H9 (cell line): ENCODE measurements around the gene MPZL3. TPM values are rescaled to one million over a fixed set of nuclear protein-coding genes. Genes with fewer than 3 reads are reported as not detected.

ENCODE experiments used
- DNase-seq: peaks from one replicate; pipeline ENCODE4 v3.0.0-alpha.2; 2017
- H2AFZ ChIP-seq: one replicate; pipeline ENCODE4 v1.6.1; 2013; ENCODE audit warnings: mild to moderate bottlenecking, low read length, control low read depth, moderate library complexity
- H2AK5ac ChIP-seq: 2 replicates; pipeline ENCODE4 v1.6.1; 2013; ENCODE audit warnings: low read length, control low read depth, mixed read lengths; ENCODE audit not compliant: insufficient read length
- H2BK120ac ChIP-seq: one replicate; pipeline ENCODE4 v1.6.1; 2013; ENCODE audit warnings: low read depth, mild to moderate bottlenecking, low read length, control low read depth, inconsistent platforms; ENCODE audit not compliant: poor library complexity, severe bottlenecking
- H2BK12ac ChIP-seq: 2 replicates; pipeline ENCODE4 v1.6.1; 2013; ENCODE audit warnings: low read length, control low read depth, mixed read lengths, low read depth; ENCODE audit not compliant: insufficient read length
- H2BK15ac ChIP-seq: 2 replicates; pipeline ENCODE4 v1.6.1; 2013; ENCODE audit warnings: low read depth, low read length, control low read depth
- H2BK20ac ChIP-seq: one replicate; pipeline ENCODE4 v1.6.1; 2013; ENCODE audit warnings: low read depth, mild to moderate bottlenecking, low read length, control low read depth, inconsistent platforms; ENCODE audit not compliant: poor library complexity, severe bottlenecking
- H2BK5ac ChIP-seq: 2 replicates; pipeline ENCODE4 v1.6.1; 2013; ENCODE audit warnings: low read length, control low read depth, mixed read lengths; ENCODE audit not compliant: insufficient read length
- H3K14ac ChIP-seq: 2 replicates; pipeline ENCODE4 v1.6.1; 2013; ENCODE audit warnings: low read length, control low read depth; ENCODE audit not compliant: insufficient read depth
- H3K18ac ChIP-seq: 2 replicates; pipeline ENCODE4 v1.6.1; 2013; ENCODE audit warnings: low read depth, mild to moderate bottlenecking, mixed read lengths, low read length, control low read depth; ENCODE audit not compliant: insufficient read length
- H3K23ac ChIP-seq: 2 replicates; pipeline ENCODE4 v1.6.1; 2013; ENCODE audit warnings: low read length, control low read depth, mixed read lengths, low read depth; ENCODE audit not compliant: insufficient read length
- H3K23me2 ChIP-seq: 2 replicates; pipeline ENCODE4 v1.6.1; 2013; ENCODE audit warnings: low read depth, mild to moderate bottlenecking, mixed read lengths, low read length, control low read depth; ENCODE audit not compliant: insufficient read length, poor library complexity, severe bottlenecking
- H3K27ac ChIP-seq: 2 replicates; pipeline ENCODE4 v1.5.1; 2013; ENCODE audit warnings: low read length, control low read depth, mixed read lengths, low read depth; ENCODE audit not compliant: insufficient read length
- H3K27me3 ChIP-seq: 2 replicates; pipeline ENCODE4 v1.6.1; 2013; ENCODE audit warnings: low read length, control low read depth, inconsistent platforms; ENCODE audit not compliant: insufficient read depth
- H3K4ac ChIP-seq: 2 replicates; pipeline ENCODE4 v1.6.1; 2013; ENCODE audit warnings: low read depth, mild to moderate bottlenecking, control low read depth, inconsistent platforms, low read length, moderate library complexity
- H3K4me1 ChIP-seq: 2 replicates; pipeline ENCODE4 v1.6.1; 2013; ENCODE audit warnings: low read length, control low read depth, inconsistent platforms; ENCODE audit not compliant: insufficient read depth
- H3K4me2 ChIP-seq: 2 replicates; pipeline ENCODE4 v1.6.1; 2013; ENCODE audit warnings: low read length, control low read depth, mixed read lengths; ENCODE audit not compliant: insufficient read length, insufficient read depth
- H3K56ac ChIP-seq: 2 replicates; pipeline ENCODE4 v1.6.1; 2013; ENCODE audit warnings: low read depth, mild to moderate bottlenecking, mixed read lengths, low read length, control low read depth; ENCODE audit not compliant: insufficient read length
- H3K79me1 ChIP-seq: 2 replicates; pipeline ENCODE4 v1.6.1; 2013; ENCODE audit warnings: low read depth, mild to moderate bottlenecking, moderate library complexity, low read length, control low read depth, inconsistent platforms; ENCODE audit not compliant: insufficient read depth, poor library complexity, severe bottlenecking
- H3K79me2 ChIP-seq: 2 replicates; pipeline ENCODE4 v1.6.1; 2013; ENCODE audit warnings: low read length, control low read depth, inconsistent platforms; ENCODE audit not compliant: insufficient read depth
- H3K9ac ChIP-seq: 2 replicates; pipeline ENCODE4 v1.6.1; 2013; ENCODE audit warnings: low read length, control low read depth, mixed read lengths; ENCODE audit not compliant: insufficient read length; ENCODE audit errors: extremely low read depth
- H3K9me3 ChIP-seq: one replicate; pipeline ENCODE4 v1.6.1; 2013; ENCODE audit warnings: low read depth, low read length, inconsistent platforms; ENCODE audit not compliant: control insufficient read depth
- H3T11ph ChIP-seq: one replicate; pipeline ENCODE4 v1.6.1; 2013; ENCODE audit warnings: mild to moderate bottlenecking, low read length, control low read depth, inconsistent platforms
- H4K20me1 ChIP-seq: one replicate; pipeline ENCODE4 v1.6.1; 2013; ENCODE audit not compliant: control insufficient read depth, insufficient read length, insufficient read depth
- H4K5ac ChIP-seq: 2 replicates; pipeline ENCODE4 v1.6.1; 2013; ENCODE audit warnings: low read depth, mild to moderate bottlenecking, mixed read lengths, low read length, control low read depth; ENCODE audit not compliant: insufficient read length
- H4K8ac ChIP-seq: replicated peaks from 2 replicates; pipeline ENCODE4 v1.6.1; 2013; ENCODE audit warnings: low read length, control low read depth, mixed read lengths, low read depth; ENCODE audit not compliant: insufficient read length
- H4K91ac ChIP-seq: 2 replicates; pipeline ENCODE4 v1.6.1; 2013; ENCODE audit warnings: low read depth, mild to moderate bottlenecking, moderate library complexity, mixed read lengths, low read length, control low read depth; ENCODE audit not compliant: insufficient read length
- H3K27ac Mint-ChIP-seq, 3 experiments: 2 replicates in 2 of 3; 3 replicates in 1 of 3; pipeline ENCODE4 v1.8.0; 2020 to 2021; ENCODE audit warnings: mixed read lengths in 3 of 3, mild to moderate bottlenecking in 1 of 3, moderate library complexity in 1 of 3
- H3K27me3 Mint-ChIP-seq: 2 replicates; pipeline ENCODE4 v1.8.0; 2021; ENCODE audit warnings: low read depth, mild to moderate bottlenecking, moderate library complexity, mixed read lengths
- H3K36me3 Mint-ChIP-seq, 3 experiments: 2 replicates in 2 of 3; 3 replicates in 1 of 3; pipeline ENCODE4 v1.8.0; 2020 to 2021; ENCODE audit warnings: low read depth in 3 of 3, mixed read lengths in 3 of 3; ENCODE audit not compliant: insufficient read depth in 1 of 3
- H3K4me1 Mint-ChIP-seq, 2 experiments: 2 replicates each; pipeline ENCODE4 v1.8.0; 2020; ENCODE audit warnings: mixed read lengths in 2 of 2
- H3K4me3 Mint-ChIP-seq, 2 experiments: 2 replicates in 1 of 2; 3 replicates in 1 of 2; pipeline ENCODE4 v1.8.0; 2020 to 2021; ENCODE audit warnings: mild to moderate bottlenecking in 2 of 2, mixed read lengths in 2 of 2, moderate library complexity in 1 of 2
- H3K9me3 Mint-ChIP-seq, 2 experiments: 2 replicates in 1 of 2; 3 replicates in 1 of 2; pipeline ENCODE4 v1.8.0; 2020; ENCODE audit warnings: mild to moderate bottlenecking in 2 of 2, mixed read lengths in 2 of 2, moderate library complexity in 1 of 2
- total RNA-seq: library from RNA; stranded (reverse); gene quantifications from 2 replicates; pipeline ENCODE4 v1.2.1, GENCODE V29; 2021
- TF ChIP-seq, protein P1 (sequence below): fragments of 200-600 bp; sonication (generic); conservative IDR thresholded peaks from 3 replicates; pipeline ENCODE4 v1.8.0; 2021; ENCODE audit warnings: antibody characterized with exemption, mild to moderate bottlenecking

The MPZL3 gene
- total RNA-seq, 1 experiment from 2014 or later: 2.6 TPM

- no peak overlapping the region for H3K4me3 Mint-ChIP-seq
- H3K27ac ChIP-seq: no peak overlapping the region
- peaks cover 32% of the 10 kb centered on the region for H3K27me3 Mint-ChIP-seq
- H3K9me3 ChIP-seq: no peaks in the 10 kb centered on the region
- no peak overlapping the region for H3K18ac ChIP-seq
- H2AFZ ChIP-seq: no peak overlapping the region
- no peaks in the 10 kb centered on the region for H3K27me3 ChIP-seq
- H4K5ac ChIP-seq: no peak overlapping the region
- H3T11ph ChIP-seq: no peak overlapping the region
- no peak overlapping the region for H3K9ac ChIP-seq
- H3K79me1 ChIP-seq: no peaks in the 10 kb centered on the region
- H3K4me2 ChIP-seq: no peak overlapping the region
- no peaks in the 10 kb centered on the region for H3K36me3 Mint-ChIP-seq
- H3K56ac ChIP-seq: no peak overlapping the region
- no peak overlapping the region for H4K91ac ChIP-seq
- no peaks in the 10 kb centered on the region for H4K20me1 ChIP-seq
- no peak overlapping the region for H2AK5ac ChIP-seq
- no peaks in the 10 kb centered on the region for H3K79me2 ChIP-seq
- H3K4ac ChIP-seq: no peak overlapping the region
- no peak for DNase-seq
- H2BK5ac ChIP-seq: no peak overlapping the region
- TF ChIP-seq, protein P1, sequence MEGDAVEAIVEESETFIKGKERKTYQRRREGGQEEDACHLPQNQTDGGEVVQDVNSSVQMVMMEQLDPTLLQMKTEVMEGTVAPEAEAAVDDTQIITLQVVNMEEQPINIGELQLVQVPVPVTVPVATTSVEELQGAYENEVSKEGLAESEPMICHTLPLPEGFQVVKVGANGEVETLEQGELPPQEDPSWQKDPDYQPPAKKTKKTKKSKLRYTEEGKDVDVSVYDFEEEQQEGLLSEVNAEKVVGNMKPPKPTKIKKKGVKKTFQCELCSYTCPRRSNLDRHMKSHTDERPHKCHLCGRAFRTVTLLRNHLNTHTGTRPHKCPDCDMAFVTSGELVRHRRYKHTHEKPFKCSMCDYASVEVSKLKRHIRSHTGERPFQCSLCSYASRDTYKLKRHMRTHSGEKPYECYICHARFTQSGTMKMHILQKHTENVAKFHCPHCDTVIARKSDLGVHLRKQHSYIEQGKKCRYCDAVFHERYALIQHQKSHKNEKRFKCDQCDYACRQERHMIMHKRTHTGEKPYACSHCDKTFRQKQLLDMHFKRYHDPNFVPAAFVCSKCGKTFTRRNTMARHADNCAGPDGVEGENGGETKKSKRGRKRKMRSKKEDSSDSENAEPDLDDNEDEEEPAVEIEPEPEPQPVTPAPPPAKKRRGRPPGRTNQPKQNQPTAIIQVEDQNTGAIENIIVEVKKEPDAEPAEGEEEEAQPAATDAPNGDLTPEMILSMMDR: no peak
- no peak overlapping the region for H3K27ac Mint-ChIP-seq
- H4K8ac ChIP-seq: no peak overlapping the region
- H2BK120ac ChIP-seq: no peak overlapping the region
- no peak overlapping the region for H2BK12ac ChIP-seq
- no peaks in the 10 kb centered on the region for H3K23me2 ChIP-seq
- H3K23ac ChIP-seq: no peak overlapping the region
- H3K4me1 ChIP-seq: no peaks in the 10 kb centered on the region
- H3K9me3 Mint-ChIP-seq: no peaks in the 10 kb centered on the region
- no peaks in the 10 kb centered on the region; a peak in 1 of 4 replicates for H3K4me1 Mint-ChIP-seq
- no peak overlapping the region for H2BK20ac ChIP-seq
- H3K14ac ChIP-seq: no peak overlapping the region
- H2BK15ac ChIP-seq: no peak overlapping the region
Observed at GRCh38 chr11:118289401-118289800, 37.2 kb upstream of the MPZL3 start.
